OCI-LY7 (cell line): ENCODE results near the gene ALK. TPM values are rescaled to one million over a fixed set of nuclear protein-coding genes. Genes with fewer than 3 reads are reported as not detected.

ENCODE experiments used
- BruUV-seq: library from RNA; stranded (reverse); fragments of 400-500 nt; replicated peaks from 2 replicates; lab custom pipeline; 2021; lab: Mats Ljungman, UMichigan
- CTCF ChIA-PET: fragments of 300-600 bp; sonication (Branson Sonifier 250); formaldehyde crosslinking; loops from one replicate; lab custom pipeline; 2022; ENCODE audit warnings: antibody characterized with exemption; ENCODE audit not compliant: unreplicated experiment; lab: Charles Lee
- POLR2A ChIA-PET: fragments of 300-600 bp; sonication (Branson Sonifier 250); formaldehyde crosslinking; loops from one replicate; lab custom pipeline; 2022; ENCODE audit warnings: antibody characterized with exemption; lab: Charles Lee
- DNase-seq: peaks from one replicate; pipeline ENCODE4 v3.0.0-alpha.2; 2015; ENCODE audit warnings: low spot score
- H2AFZ ChIP-seq: fragments of 200-600 bp; sonication (generic), shearing (Covaris generic); 2 replicates; pipeline ENCODE4 v1.6.1; 2014; ENCODE audit warnings: mild to moderate bottlenecking, antibody characterized with exemption, low read length, moderate library complexity
- H3K27ac ChIP-seq: fragments of 200-600 bp; sonication (generic); 2 replicates; pipeline ENCODE4 v1.5.1; 2014; ENCODE audit warnings: mixed run types, low read depth, mild to moderate bottlenecking, moderate library complexity, low read length, inconsistent platforms; ENCODE audit not compliant: poor library complexity, severe bottlenecking
- H3K36me3 ChIP-seq: fragments of 200-600 bp; sonication (generic); 2 replicates; pipeline ENCODE4 v1.6.1; 2014; ENCODE audit warnings: mild to moderate bottlenecking, antibody characterized with exemption, low read length, moderate library complexity, mixed read lengths; ENCODE audit not compliant: insufficient read depth
- H3K4me1 ChIP-seq: fragments of 200-600 bp; sonication (generic); 2 replicates; pipeline ENCODE4 v1.5.1; 2014; ENCODE audit warnings: mild to moderate bottlenecking, low read length; ENCODE audit not compliant: insufficient read depth, poor library complexity, severe bottlenecking
- H3K4me2 ChIP-seq: fragments of 200-600 bp; sonication (generic); 2 replicates; pipeline ENCODE4 v1.6.1; 2014; ENCODE audit warnings: mild to moderate bottlenecking, low read length
- H3K4me3 ChIP-seq: fragments of 200-600 bp; sonication (generic); 2 replicates; pipeline ENCODE4 v1.5.1; 2014; ENCODE audit warnings: mild to moderate bottlenecking, low read depth, low read length; ENCODE audit not compliant: poor library complexity, severe bottlenecking
- H3K79me2 ChIP-seq: fragments of 200-600 bp; sonication (generic); 2 replicates; pipeline ENCODE4 v1.6.1; 2016; ENCODE audit warnings: low read depth, mild to moderate bottlenecking, low read length, moderate library complexity, mixed read lengths; ENCODE audit not compliant: insufficient read depth
- H3K9me2 ChIP-seq: fragments of 200-600 bp; sonication (generic); 2 replicates; pipeline ENCODE4 v1.6.1; 2016; ENCODE audit warnings: mild to moderate bottlenecking, low read length, mixed read lengths; ENCODE audit not compliant: insufficient read depth
- H3K9me3 ChIP-seq: fragments of 200-600 bp; sonication (generic); 2 replicates; pipeline ENCODE4 v1.6.1; 2014; ENCODE audit warnings: mild to moderate bottlenecking, mixed run types, low read length, mixed read lengths
- H4K20me1 ChIP-seq: fragments of 200-600 bp; sonication (generic); 2 replicates; pipeline ENCODE4 v1.6.1; 2014; ENCODE audit warnings: mild to moderate bottlenecking, antibody characterized with exemption, low read length, moderate library complexity, mixed read lengths; ENCODE audit not compliant: insufficient read depth
- CTCF ChIP-seq: fragments of 200-600 bp; sonication (generic); conservative IDR thresholded peaks from 2 replicates; pipeline ENCODE4 v1.5.1; 2014; ENCODE audit warnings: mild to moderate bottlenecking, antibody characterized with exemption, low read length, moderate library complexity, mixed read lengths
- EZH2phosphoT487 ChIP-seq: fragments of 200-600 bp; sonication (generic); IDR thresholded peaks from 2 replicates; pipeline ENCODE4 v1.6.1; 2018; ENCODE audit warnings: low read depth, borderline replicate concordance, mild to moderate bottlenecking, mixed run types, antibody characterized with exemption, low read length, moderate library complexity, mixed read lengths
- intact Hi-C: fragments of 100-400 bp; cut with micrococcal nuclease; formaldehyde crosslinking; loops from one replicate; pipeline ENCODE4 v1.10.0; 2022; ENCODE audit not compliant: unreplicated experiment
- total RNA-seq, 2 experiments: library from RNA; depleted of rRNA in 1 of 2; stranded (reverse); fragments of >200 nt in 1 of 2; shearing (Covaris generic) in 1 of 2; gene quantifications; 2 replicates each; pipeline ENCODE4 v1.2.3, GENCODE V29; 2014 to 2022

ALK gene
- total RNA-seq, 2 experiments from 2014 or later: 0.09 TPM; not detected in 1

- TF ChIP-seq EZH2phosphoT487: no peak
- TF ChIP-seq CTCF: no peak
- Histone ChIP-seq H3K9me3 (no peaks in the 10 kb centered on the region), H3K9me2 (no peaks in the 10 kb centered on the region), H3K36me3 (no peaks in the 10 kb centered on the region), H3K4me3 (no peak overlapping the region), H3K4me2 (no peak overlapping the region), H3K79me2 (no peaks in the 10 kb centered on the region), H3K4me1 (no peaks in the 10 kb centered on the region), H3K27ac (no peak overlapping the region), H2AFZ (no peak overlapping the region), H4K20me1 (no peaks in the 10 kb centered on the region)
- BruUV-seq: no TSS peak
- intact Hi-C loops: no loop called here
- CTCF ChIA-PET: no interaction called here
- POLR2A ChIA-PET: no interaction called here
- DNase-seq: no peak
Observed at GRCh38 chr2:29253026-29253425, 668.4 kb downstream of the ALK start.

- Histone ChIP-seq H3K9me2 (no peaks in the 10 kb centered on the region), H3K4me3 (no peak overlapping the region), H3K27ac (no peak overlapping the region), H3K4me1 (no peaks in the 10 kb centered on the region), H2AFZ (no peak overlapping the region), H3K9me3 (no peaks in the 10 kb centered on the region), H3K79me2 (no peaks in the 10 kb centered on the region), H4K20me1 (no peaks in the 10 kb centered on the region), H3K4me2 (no peak overlapping the region), H3K36me3 (no peaks in the 10 kb centered on the region)
- BruUV-seq: no TSS peak
- no peak for DNase-seq
- intact Hi-C loops: no loop called here
- ChIA-PET CTCF (no interaction called here), POLR2A (no interaction called here)
- TF ChIP-seq EZH2phosphoT487 (no peak), CTCF (no peak)
Observed at GRCh38 chr2:29251406-29251805, 670.0 kb downstream of the ALK start.

GRCh38 chr2:29250977-29251376 lies 670.4 kb downstream of the ALK start:
- no TSS peak for BruUV-seq
- Histone ChIP-seq H3K79me2 (no peaks in the 10 kb centered on the region), H3K36me3 (no peaks in the 10 kb centered on the region), H3K4me1 (no peaks in the 10 kb centered on the region), H3K9me3 (no peaks in the 10 kb centered on the region), H3K9me2 (no peaks in the 10 kb centered on the region), H4K20me1 (no peaks in the 10 kb centered on the region), H3K4me3 (no peak overlapping the region), H2AFZ (no peak overlapping the region), H3K4me2 (no peak overlapping the region), H3K27ac (no peak overlapping the region)
- DNase-seq: no peak
- CTCF ChIA-PET: no interaction called here
- intact Hi-C loops: no loop called here
- POLR2A ChIA-PET: no interaction called here
- TF ChIP-seq EZH2phosphoT487 (no peak), CTCF (no peak)
